B cell (primary cell): ENCODE data around the gene FAM107A. TPM values are rescaled to one million over a fixed set of nuclear protein-coding genes. Genes with fewer than 3 reads are reported as not detected.

ENCODE experiments used
- ATAC-seq: fragments of 200-7000 bp; cut with Tn5 transposase; one replicate; pipeline ENCODE4 v1.10.0; 2021; ENCODE audit warnings: low read depth, mild to moderate bottlenecking, moderate number of reproducible peaks, moderate library complexity
- CTCF ChIA-PET: fragments of 350-600 bp; sonication (Branson Sonifier 250); formaldehyde crosslinking; loops from one replicate; lab custom pipeline; 2021; ENCODE audit warnings: antibody characterized with exemption, inconsistent platforms; lab: Charles Lee
- POLR2A ChIA-PET: fragments of 350-600 bp; sonication (Branson Sonifier 250); formaldehyde crosslinking; loops from one replicate; lab custom pipeline; 2021; ENCODE audit warnings: antibody characterized with exemption; lab: Charles Lee
- DNase-seq: peaks from one replicate; pipeline ENCODE4 v3.0.0; 2013
- H2AFZ ChIP-seq: 2 replicates; pipeline ENCODE4 v1.6.1; 2012; ENCODE audit warnings: mild to moderate bottlenecking, low read depth, low read length; ENCODE audit not compliant: insufficient read depth, poor library complexity, severe bottlenecking
- H3K27ac ChIP-seq, 2 donors: 1 replicate in 1 of 2; 2 replicates in 1 of 2; pipeline ENCODE4 v1.5.1; 2012 to 2013; ENCODE audit warnings: low read length in 2 of 2, mild to moderate bottlenecking in 2 of 2, moderate library complexity in 1 of 2
- H3K27me3 ChIP-seq, 4 experiments: fragments of 200-600 bp in 1 of 4; sonication (generic) in 1 of 4; replicated peaks in 1 of 4; 1 replicate in 2 of 4; 2 replicates in 2 of 4; pipeline versions ENCODE4 v1.6.1 to v1.7.0; 2013 to 2016; ENCODE audit warnings: low read length in 3 of 4, mild to moderate bottlenecking in 2 of 4, mixed read lengths in 1 of 4, moderate library complexity in 1 of 4; ENCODE audit not compliant: insufficient read depth in 4 of 4, control insufficient read depth in 3 of 4; ENCODE audit errors: control extremely low read depth in 1 of 4
- H3K36me3 ChIP-seq, 2 experiments: replicated peaks in 1 of 2; 1 replicate in 1 of 2; 2 replicates in 1 of 2; pipeline versions ENCODE4 v1.6.1 to v1.7.1; 2013; ENCODE audit warnings: low read length in 1 of 2; ENCODE audit not compliant: insufficient read depth in 2 of 2, control insufficient read depth in 1 of 2; ENCODE audit errors: control extremely low read depth in 1 of 2, extremely low read depth in 1 of 2
- H3K4me1 ChIP-seq, 2 donors: fragments of 200-600 bp in 1 of 2; sonication (generic) in 1 of 2; 1 replicate in 1 of 2; 2 replicates in 1 of 2; pipeline versions ENCODE4 v1.5.1 to v1.6.1; 2013 to 2017; ENCODE audit warnings: low read length in 2 of 2; ENCODE audit not compliant: control insufficient read depth in 2 of 2, insufficient read depth in 2 of 2
- H3K4me2 ChIP-seq: replicated peaks from 2 replicates; pipeline ENCODE3; 2012; ENCODE audit warnings: mild to moderate bottlenecking, low read depth, low read length; ENCODE audit not compliant: poor library complexity, severe bottlenecking
- H3K4me3 ChIP-seq, 5 experiments: fragments of 200-600 bp in 1 of 5; sonication (generic) in 1 of 5; 1 replicate in 3 of 5; 2 replicates in 2 of 5; pipeline versions ENCODE4 v1.5.1 to v1.7.0; 2011 to 2016; ENCODE audit warnings: low read length in 4 of 5, mild to moderate bottlenecking in 4 of 5, low read depth in 2 of 5, control low read depth in 1 of 5, moderate library complexity in 1 of 5; ENCODE audit not compliant: insufficient read depth in 1 of 5; ENCODE audit errors: control extremely low read depth in 1 of 5, extremely low read depth in 1 of 5
- H3K79me2 ChIP-seq: fragments of 200-600 bp; sonication (generic); one replicate; pipeline ENCODE4 v1.6.0; 2016; ENCODE audit warnings: low read length; ENCODE audit not compliant: control insufficient read depth, insufficient read depth
- H3K9ac ChIP-seq: fragments of 200-600 bp; sonication (generic); 2 replicates; pipeline ENCODE4 v1.6.1; 2017; ENCODE audit warnings: mild to moderate bottlenecking, low read length, moderate library complexity
- H3K9me3 ChIP-seq, 3 donors: one replicate each; pipeline versions ENCODE4 v1.6.1 to v1.7.1; 2013; ENCODE audit warnings: low read length in 2 of 3; ENCODE audit not compliant: control insufficient read depth in 2 of 3, insufficient read depth in 1 of 3; ENCODE audit errors: control extremely low read depth in 1 of 3
- H4K20me1 ChIP-seq: 2 replicates; pipeline ENCODE4 v1.6.0; 2012; ENCODE audit warnings: mild to moderate bottlenecking, low read length; ENCODE audit not compliant: insufficient read depth, control insufficient read depth, poor library complexity, severe bottlenecking
- H3K27ac Mint-ChIP-seq: one replicate; pipeline ENCODE4 v1.8.0; 2021; ENCODE audit warnings: mixed read lengths
- H3K27me3 Mint-ChIP-seq: one replicate; pipeline ENCODE4 v1.8.0; 2021; ENCODE audit warnings: mixed read lengths
- H3K4me1 Mint-ChIP-seq: one replicate; pipeline ENCODE4 v1.8.0; 2021; ENCODE audit warnings: mixed read lengths
- H3K4me3 Mint-ChIP-seq: one replicate; pipeline ENCODE4 v1.8.0; 2021; ENCODE audit warnings: mixed read lengths
- H3K9me3 Mint-ChIP-seq: one replicate; pipeline ENCODE4 v1.8.0; 2022; ENCODE audit warnings: mixed read lengths; ENCODE audit not compliant: insufficient read depth
- CTCF ChIP-seq: fragments of 200-600 bp; IDR thresholded peaks from one replicate; pipeline ENCODE4 v1.8.0; 2022; ENCODE audit warnings: antibody characterized with exemption, mild to moderate bottlenecking
- EZH2 ChIP-seq: IDR thresholded peaks from 2 replicates; pipeline ENCODE4 v1.6.1; 2012; ENCODE audit warnings: borderline replicate concordance, low read depth, mild to moderate bottlenecking, moderate library complexity, low read length; ENCODE audit not compliant: insufficient read depth, poor library complexity, severe bottlenecking
- WGBS: methylation state at CpG from one replicate; pipeline ENCODE4 v1.1.5; 2013; ENCODE audit warnings: missing lambda C conversion rate; ENCODE audit not compliant: insufficient coverage; 5-methylcytosine and 5-hydroxymethylcytosine counted together
- intact Hi-C: fragments of 100-400 bp; cut with micrococcal nuclease; formaldehyde crosslinking; loops from one replicate; pipeline ENCODE4 v1.10.0; 2022
- polyA plus RNA-seq: library from polyadenylated mRNA; depleted of rRNA; stranded (reverse); fragments of >200 nt; gene quantifications from 2 replicates; pipeline ENCODE4 v1.2.3, GENCODE V29; 2012
- total RNA-seq, 2 donors: library from RNA; stranded (reverse); fragments of 120-200 nt in 1 of 2; gene quantifications; 1 replicate in 1 of 2; 2 replicates in 1 of 2; pipeline versions ENCODE4 v1.2.3 to v1.2.4, GENCODE V29; 2013 to 2022

The FAM107A gene
- total and polyA plus RNA-seq, 2 donors (not counting 1 experiment from before 2014, with no cell fraction given), result not detected

GRCh38 chr3:58574682-58575081, 2.5 kb downstream of the FAM107A start:
- Mint-ChIP-seq H3K4me3 (no peak overlapping the region), H3K4me1 (no peaks in the 10 kb centered on the region), H3K27me3 (peaks cover 16% of the 10 kb centered on the region), H3K27ac (no peak overlapping the region), H3K9me3 (no peaks in the 10 kb centered on the region)
- ChIA-PET POLR2A (no interaction called here), CTCF (interaction anchor here (0.8 to 1.3 kb wide), 2 partner anchors 8 to 69 kb away, joined by 3 read pairs; no protein-coding TSS in a partner anchor)
- H3K27ac ChIP-seq, result no peak overlapping the region
- 76% methylated on average over 4 of the region's 4 CpGs for WGBS
- intact Hi-C loops, result no loop called here
- H3K9ac ChIP-seq, result no peak overlapping the region
- TF ChIP-seq CTCF (no peak), EZH2 (no peak)
- no peaks in the 10 kb centered on the region for H3K36me3 ChIP-seq
- no peaks in the 10 kb centered on the region for H4K20me1 ChIP-seq
- H3K4me1 ChIP-seq, result no peaks in the 10 kb centered on the region
- H3K4me3 ChIP-seq, result no peak overlapping the region
- DNase-seq (no peak), ATAC-seq (no peak)
- no peak overlapping the region for H3K4me2 ChIP-seq
- peaks cover 0 to 6% (median 0%) of the 10 kb centered on the region in 4 experiments for H3K27me3 ChIP-seq
- no peak overlapping the region for H2AFZ ChIP-seq
- no peaks in the 10 kb centered on the region for H3K9me3 ChIP-seq
- no peaks in the 10 kb centered on the region for H3K79me2 ChIP-seq

- POLR2A ChIA-PET, result no interaction called here
- CTCF ChIA-PET, result interaction anchor here (0.8 to 10.3 kb wide), 3 partner anchors 10 to 70 kb away, joined by 3 to 85 read pairs (median 4); no protein-coding TSS in a partner anchor
- 94% methylated on average over 2 of the region's 3 CpGs for WGBS
Observed at GRCh38 chr3:58574106-58574505, 3.1 kb downstream of the FAM107A start.

More at GRCh38 chr3:58574106-58574505, 3.1 kb downstream of the FAM107A start:
- Mint-ChIP-seq H3K4me3 (no peak overlapping the region), H3K9me3 (no peaks in the 10 kb centered on the region), H3K27ac (no peak overlapping the region), H3K4me1 (peaks cover 1% of the 10 kb centered on the region), H3K27me3 (peaks cover 16% of the 10 kb centered on the region)
- Histone ChIP-seq H3K79me2 (no peaks in the 10 kb centered on the region), H3K4me1 (peaks cover 0 to under 1% of the 10 kb centered on the region in 2 donors), H3K4me2 (no peak overlapping the region), H3K36me3 (no peaks in the 10 kb centered on the region), H3K27me3 (peaks cover 0 to 6% (median 0%) of the 10 kb centered on the region in 4 experiments), H2AFZ (no peak overlapping the region), H4K20me1 (no peaks in the 10 kb centered on the region), H3K9me3 (no peaks in the 10 kb centered on the region), H3K4me3 (no peak overlapping the region), H3K27ac (no peak overlapping the region), H3K9ac (no peak overlapping the region)
- DNase-seq (no peak), ATAC-seq (no peak)
- intact Hi-C loops, result no loop called here
- TF ChIP-seq CTCF (no peak), EZH2 (no peak)
